COLO829 (cell line): Measurements from ENCODE around the gene ADARB2.
"Not testable (repeated sequence)": the region's sequence is repeated elsewhere in the genome, so short reads cannot be mapped to it uniquely, and the experiment has no call there.

Experiments used
- DNase-seq: peaks from one replicate; pipeline ENCODE4 v3.0.0; 2012; ENCODE audit warnings: low spot score

ADARB2 gene

DNA sequence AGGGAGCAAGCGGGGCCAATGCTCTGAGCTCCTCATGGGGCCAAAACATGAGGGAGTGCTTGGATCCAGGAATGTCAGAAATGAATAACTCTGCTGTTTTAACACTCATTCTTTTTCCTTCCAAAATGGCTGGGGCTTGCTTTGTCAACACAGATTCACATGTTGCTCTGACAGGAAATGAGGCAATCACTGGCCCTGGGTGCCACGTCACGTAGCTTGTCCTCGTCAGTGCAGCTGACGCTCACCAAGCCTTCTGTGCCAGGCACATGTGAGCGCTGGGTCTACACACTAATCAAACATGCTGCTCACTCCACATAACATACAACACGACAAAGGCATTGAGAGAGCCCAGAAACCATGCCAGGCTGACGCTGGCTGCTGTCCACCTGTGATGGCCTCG, 482.2 kb downstream of the ADARB2 start:
- no peak for DNase-seq

DNA sequence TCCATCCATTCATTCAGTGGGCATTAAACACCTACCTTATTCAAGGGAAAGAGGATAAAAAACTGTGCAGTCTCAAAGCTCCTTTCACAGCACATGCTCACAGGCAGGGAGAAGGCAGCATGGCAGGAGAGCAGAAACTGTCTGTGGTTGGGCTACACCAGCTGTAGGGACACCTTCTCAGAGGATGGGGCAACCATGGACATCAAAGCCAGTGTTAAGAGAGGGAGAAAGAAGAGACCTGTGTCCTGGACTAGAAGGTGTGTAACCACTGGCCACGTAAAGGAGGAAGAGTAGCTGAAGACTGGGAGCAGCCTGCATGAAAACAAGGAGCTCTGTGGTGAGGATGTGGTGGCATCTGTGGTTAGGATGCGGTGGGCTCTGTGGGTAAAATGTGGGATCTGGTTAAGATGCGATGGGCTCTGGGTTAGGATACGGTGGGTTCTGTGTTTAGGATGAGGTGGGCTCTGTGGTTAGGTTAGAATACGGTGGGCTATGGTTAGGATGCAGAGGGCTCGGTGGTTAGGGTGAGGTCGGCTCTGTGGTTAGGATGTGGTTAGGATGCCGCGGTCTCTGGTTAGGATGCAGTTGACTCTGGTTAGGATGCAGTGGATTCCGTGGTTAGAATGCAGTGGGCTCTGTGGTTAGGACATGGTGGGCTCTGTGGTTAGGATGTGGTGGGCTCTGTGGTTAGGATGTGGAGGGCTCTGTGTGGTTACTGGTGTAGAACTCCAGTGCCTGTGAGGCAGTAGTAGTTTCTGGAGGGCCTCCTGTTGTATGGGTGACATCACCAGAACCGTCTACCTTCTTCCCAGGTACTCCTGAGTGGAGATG, 483.6 kb downstream of the ADARB2 start:
- DNase-seq, result no peak

DNA sequence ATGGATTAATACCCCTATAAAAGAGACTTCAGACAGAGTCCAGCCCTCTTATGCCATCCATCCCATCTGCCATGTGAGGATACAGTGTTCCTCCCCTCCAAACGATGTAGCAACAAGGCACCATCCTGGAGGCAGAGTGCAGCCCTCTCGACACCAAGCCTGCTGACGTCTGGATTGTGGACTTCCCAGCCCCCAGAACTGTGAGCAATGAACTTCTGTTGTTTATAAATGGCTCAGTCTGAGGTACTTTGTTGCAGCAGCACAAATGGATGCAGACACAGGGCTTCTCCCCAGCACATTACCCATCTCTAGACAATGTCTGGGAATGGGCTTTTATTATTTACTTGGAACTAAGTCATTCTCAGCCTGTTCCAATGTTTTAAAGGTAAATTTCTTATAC, 485.6 kb downstream of the ADARB2 start:
- no peak for DNase-seq

DNA sequence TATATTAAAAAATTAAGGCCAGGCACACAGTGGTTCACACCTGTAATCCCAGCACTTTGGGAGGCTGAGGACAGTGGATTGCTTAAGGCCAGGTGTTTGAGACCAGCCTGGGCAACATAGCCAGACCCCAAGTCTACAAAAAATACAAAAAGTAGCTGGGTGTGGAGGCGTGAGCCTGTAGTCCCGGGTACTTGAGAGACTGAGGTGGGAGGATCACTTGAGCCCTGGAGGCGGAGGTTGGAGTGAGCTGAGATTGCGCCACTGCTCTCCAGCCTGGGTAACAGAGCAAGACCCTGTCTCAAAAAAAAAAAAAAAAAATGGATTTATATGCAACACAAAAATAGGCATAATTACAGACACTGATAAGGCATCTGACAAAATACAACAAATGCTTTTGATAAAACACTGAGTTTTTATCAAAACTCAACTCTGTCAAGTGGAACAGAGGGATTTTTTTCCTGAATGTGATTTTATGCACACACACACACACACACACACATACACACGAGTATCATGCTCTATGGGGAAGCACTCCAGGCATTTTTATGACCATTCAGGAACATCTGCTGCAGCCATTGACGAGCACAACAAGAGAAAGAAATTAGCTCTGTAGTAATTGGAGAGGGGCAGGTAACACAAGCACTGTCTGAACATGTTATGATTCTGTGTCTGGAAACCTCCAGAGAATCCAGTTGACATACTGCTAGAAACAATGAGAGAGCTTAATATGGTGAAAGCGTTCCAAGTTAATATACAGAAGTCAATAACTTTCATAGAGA, 488.0 kb downstream of the ADARB2 start:
- DNase-seq, result no peak

DNA sequence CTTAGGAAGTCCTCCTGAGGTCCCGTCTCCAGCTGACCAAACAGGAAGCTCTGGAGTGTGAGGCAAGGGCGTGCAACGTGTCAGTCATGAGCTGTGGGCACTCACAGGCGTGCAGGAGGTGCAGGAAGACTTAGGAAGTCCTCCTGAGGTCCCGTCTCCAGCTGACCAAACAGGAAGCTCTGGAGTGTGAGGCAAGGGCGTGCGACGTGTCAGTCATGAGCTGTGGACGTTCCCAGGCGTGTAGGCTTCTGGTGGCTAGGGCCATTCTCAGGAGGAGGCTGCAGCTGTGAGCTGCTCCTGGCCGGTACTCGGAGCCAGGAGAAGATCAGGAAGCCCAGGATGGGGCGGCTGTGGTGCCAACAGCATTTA, 489.1 kb downstream of the ADARB2 start:
- DNase-seq, result not testable (repeated sequence)

DNA sequence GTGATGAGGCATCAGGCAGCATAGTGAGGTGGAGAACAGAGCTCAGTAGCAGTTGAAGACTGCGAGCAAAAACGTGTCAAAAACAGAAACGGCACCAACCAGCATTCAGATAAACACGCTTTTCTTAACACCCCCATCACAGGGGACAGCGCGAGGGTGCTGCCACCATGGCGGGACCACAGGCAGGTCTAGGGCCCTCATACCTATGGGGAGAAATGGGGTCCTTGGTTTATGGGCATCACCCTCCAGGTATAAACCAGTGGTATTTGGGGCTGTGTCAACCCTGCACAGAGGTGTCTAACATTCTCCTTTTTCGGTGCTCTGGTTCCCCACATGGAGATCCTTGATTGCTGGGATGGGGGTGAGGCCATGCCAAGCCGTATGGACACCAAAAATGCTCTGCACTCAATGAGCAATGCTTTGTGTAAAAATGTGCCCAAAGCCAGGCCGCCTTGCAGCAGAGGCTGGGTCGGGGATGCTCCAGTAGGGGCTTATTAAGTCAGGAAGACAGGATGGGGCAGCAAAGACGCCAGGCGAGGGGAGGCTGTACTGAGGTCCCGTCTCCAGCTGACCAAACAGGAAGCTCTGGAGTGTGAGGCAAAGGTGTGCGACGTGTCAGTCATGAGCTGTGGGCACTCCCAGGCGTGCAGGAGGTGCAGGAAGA, 489.6 kb downstream of the ADARB2 start:
- DNase-seq, result no peak

DNA sequence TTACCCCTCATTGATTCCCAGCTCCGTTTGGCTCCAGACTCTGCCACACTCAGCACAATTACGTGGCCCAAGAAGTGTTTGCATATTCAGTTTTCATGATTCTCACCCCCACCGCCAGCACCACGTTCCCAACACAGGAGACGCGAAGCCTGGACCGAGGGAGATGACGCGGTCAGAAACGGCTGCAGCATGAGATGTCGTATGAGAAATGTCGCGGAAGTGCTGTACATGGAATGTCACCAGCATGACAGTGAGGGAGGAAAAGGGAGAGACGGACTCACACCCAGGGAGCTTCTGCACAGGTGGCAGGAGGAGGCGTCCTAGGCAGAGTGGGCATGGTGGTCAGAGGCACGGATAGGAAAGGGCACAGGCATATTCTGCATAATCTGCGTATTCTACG, 492.8 kb downstream of the ADARB2 start:
- no peak for DNase-seq

DNA sequence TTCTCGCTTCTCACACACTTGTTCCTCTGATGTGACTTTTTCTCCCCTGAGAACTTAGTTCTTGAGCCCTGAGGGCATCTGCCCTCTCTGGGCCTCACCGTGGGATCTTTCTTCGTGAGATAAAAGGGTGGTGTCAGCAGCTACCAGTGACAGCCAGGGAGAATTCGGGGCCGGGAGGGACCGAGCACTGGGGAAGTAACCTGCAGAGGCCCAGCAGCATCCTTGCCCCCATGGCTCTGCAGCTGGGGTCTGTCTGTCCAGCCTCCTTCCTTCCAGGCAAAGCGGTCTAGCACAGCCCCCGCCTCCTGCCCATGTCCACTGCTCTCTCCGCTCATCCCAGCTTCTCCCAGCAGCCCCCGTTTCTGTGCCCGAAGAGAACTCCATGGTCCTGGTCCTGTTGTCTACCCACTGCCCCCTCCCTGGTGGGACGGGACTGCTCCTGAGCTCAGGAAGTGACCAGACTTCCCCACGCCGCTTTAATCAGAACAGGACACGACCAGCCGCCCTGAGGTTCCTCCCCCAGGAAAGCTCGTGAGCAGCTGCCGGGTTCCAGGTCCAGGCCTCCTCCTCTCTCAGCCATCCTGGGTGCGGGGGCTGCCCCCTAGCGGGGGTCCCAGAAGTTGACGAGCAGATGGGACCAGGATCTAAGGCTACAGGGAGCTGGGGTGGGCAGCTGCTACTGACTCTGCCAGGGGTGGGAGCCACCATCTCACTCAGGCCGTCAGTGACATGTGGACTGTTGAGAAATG, 493.7 kb downstream of the ADARB2 start:
- no peak for DNase-seq

DNA sequence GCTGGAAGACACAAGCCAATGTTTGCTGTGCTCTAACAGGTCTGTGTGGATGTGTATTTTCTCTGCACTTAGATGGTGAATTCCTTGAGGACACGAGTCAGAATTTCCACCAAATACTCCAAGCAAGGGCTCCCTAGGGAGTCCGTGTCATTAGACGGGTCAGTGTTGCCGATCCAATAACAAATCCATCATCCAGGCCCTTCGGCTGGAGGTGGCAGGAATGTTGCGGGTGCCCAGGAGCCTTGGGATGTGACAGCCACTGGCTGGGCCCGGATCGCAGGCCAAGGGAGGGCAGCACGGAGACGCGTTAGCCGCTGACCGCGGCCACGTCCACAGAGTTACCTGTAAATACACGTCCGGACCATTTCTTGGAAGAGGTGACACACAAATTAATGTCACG, 494.4 kb downstream of the ADARB2 start:
- no peak for DNase-seq

DNA sequence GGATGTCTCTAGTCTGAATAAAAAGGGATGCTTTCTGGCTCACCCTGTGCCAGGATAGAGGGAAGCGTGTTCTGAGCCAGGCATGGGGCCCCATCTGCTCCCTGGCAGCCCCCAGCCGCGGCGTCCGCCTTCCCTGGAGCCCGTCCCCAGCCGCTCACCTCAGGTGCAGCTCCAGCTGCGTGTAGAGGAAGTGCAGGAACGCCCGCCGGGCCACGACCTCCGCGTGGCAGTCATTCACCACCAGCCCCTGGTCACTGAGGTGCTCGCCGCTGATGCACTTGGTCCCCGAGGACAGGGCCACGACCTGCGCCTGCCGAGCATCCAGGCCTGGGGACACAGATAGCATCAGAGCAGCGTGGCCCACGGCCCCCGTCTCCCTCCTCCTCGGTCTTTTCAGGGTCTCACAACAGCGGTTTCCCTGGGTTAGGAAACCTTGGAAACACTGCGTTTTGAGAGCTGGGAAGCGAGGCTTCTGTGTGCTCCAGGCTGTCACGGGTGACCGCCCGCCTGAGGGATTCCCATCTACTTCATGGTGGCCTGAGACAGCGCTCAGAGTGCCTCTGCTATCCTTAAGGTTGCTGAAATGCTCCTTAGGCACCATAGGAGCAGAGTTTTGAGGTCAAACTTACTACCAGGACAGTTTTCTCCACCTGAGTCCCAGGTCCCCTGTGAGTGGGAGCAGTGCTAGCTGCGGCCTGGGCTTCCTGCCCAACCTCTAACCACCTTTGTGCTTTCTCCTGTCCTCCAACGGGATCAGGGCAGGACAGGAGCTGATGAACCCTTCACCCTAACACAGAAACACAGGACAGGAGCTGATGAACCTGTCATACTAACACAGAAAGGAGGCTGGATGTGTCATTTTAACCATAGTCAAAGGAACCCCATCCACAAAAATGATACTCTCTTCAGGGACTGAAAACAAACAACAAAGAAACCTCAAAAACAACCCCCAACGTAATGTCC, 495.1 kb downstream of the ADARB2 start:
- no peak for DNase-seq

DNA sequence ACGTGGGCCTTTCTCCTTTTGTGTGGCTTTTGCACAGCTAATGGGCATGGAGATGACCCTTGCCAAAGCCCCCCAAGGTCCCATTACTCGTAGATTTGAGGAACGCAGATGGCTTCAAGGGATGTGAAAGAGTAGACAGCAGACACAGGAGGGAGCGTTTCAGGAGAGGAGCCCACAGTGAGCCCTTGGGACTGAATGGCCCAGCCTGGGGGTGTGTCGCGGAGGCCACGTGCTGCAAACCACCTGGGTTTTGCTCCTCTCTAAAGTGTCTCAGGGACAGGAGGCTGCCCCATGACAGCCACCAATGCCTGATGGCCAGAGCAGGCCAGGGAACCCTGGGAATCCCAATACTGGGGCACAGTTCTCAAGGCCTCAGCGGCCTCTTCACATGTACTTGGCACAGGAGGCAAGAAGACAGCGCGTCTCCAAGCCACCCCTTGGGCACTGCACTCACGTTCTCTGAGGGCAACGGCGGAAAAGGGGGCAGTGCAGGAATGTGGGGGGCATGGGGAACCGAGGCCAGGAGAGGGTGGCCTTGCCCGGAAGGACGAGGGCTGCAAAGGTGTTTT, 495.9 kb downstream of the ADARB2 start:
- DNase-seq, result no peak

DNA sequence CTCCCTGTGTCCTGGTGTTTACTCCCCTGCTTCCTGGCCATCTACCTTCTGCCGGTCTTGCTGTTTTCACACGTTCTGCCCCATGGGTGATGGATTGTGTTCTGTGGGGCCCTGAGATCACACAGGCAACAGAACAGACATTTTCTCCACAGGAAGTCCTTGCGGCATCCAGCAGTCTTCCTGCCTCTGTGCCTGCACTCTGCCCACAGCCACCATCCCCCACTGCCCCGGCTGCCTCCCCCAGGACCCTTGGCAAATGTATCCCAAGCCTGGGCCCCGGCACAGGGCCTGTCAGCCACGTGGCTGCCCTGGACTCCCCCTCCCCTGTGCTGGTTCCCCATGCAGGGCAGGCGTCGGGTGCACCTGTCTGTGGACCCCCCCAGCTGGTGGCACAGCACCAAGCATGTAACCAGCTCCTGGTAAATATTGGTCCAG, 497.0 kb downstream of the ADARB2 start:
- no peak for DNase-seq

DNA sequence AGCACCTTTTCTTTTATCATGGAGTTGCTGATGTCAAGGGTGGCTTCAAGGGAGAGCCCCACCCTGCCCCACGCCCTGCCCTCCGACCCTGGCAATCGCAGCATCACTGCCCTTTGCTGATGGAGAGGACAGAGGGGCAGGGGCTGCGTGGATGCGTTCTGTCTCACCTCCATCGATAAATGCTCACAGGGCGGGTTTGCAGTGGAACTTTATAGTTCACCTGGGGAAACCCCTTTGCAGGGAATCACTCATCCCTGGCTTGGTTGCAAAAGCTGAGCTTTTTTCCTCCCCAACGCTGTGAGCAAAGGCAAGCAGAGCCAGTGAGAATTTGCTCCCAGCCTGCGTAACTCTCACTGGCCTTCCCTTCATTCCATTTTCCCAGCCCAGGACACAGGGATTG, 504.3 kb downstream of the ADARB2 start:
- DNase-seq, result no peak

DNA sequence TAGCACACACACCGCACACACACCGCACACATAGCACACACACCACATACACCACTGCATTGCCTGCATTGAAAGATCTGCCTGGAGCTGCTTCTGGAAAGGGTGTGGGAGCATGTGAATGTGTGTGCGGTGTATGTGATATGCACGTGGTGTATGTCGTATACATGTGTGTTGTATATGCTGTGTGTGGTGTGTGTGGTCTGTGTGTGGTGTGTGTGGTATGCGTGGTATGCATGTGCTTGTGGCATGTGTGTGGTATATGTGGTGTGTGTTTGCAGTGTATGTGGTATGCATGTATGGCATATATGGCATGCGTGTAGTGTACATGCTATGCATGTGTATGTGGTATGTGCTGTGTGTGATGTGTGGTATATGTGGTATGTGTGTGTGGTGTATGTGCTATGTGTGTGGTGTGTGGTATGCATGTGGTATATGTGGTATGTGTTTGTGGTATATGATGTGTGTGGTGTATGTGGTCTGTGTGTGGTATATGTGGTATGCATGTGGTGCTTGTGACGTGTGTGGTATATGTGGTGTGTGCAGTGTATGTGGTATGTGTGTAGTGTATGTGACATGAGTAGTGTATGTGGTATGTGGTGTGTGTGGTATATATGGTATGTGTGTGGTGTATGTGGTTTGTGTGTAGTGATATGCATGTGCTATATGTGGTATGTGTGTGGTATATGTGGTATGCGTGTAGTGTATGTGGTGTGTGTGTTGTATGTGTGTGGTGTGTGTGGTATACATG, 505.0 kb downstream of the ADARB2 start:
- DNase-seq, result no peak

DNA sequence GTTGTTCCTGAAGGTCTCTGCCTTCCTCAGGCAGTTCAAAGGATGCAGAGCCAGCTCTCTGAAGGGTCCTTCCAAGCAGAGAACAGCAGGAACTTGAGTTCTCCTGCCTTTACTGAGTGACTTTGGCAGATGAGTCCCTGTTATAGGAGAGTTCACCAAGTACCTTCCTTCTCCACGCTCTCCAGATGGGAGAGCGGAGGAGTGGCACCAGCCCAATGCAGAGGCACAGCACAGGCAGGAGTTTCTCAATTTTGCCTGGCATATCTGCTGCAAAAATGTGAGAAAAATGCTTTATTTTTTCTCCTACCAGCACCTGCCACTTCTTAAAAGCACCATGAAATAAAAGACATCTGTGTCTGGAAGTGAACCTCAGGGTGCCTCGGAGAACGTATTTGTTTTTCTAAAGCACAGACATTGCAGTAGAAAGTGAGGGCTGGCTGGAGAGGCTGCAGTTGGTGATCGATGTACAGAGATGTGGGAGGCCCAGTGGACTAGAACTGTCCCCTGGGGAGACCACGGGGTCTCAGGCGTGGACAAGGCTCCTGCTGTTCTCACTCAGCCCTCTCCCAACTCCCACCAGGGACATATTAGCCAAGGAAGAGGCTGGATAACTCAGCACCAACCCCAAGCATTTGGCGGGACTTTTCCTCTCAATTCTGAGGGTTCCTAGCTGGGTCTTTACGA, 506.6 kb downstream of the ADARB2 start:
- DNase-seq, result no peak

DNA sequence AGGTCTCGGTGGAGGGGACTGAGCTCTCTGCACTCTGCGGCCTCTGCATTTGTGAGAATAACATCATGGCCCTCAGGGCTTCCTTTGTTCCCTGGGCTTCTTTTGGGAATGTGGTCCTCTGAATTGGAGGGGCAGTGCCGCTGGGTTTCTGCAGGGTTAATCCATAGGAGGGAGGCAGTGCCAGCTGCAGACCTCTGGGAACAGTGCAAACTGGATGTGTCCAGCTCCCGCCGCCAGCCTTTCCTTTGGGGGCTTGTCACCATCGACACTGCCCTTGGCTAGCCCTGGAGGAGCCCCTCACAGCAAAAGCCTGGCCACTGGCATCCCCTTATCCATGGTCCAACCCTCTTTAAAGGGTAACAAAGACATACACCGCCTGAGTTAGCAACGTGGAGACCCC, 507.2 kb downstream of the ADARB2 start:
- DNase-seq, result no peak

DNA sequence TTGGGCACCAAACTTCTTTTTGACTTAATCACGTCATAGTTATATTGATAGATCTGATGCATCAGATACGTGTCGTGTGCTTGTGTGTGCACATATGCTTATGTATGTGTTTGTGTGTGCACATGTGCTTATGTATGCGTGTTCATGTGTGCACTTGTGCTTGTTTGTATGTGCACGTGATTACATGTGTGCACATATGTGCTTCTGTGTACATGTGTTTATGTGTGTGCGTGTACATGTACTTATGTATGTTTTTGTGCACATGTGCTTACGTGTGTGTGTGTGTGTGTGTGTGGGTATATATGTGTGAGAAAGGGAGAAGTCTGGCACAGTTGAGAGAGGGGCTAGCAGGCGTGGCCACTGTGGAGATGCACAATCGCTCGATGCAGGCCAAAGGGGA, 507.8 kb downstream of the ADARB2 start:
- no peak for DNase-seq

DNA sequence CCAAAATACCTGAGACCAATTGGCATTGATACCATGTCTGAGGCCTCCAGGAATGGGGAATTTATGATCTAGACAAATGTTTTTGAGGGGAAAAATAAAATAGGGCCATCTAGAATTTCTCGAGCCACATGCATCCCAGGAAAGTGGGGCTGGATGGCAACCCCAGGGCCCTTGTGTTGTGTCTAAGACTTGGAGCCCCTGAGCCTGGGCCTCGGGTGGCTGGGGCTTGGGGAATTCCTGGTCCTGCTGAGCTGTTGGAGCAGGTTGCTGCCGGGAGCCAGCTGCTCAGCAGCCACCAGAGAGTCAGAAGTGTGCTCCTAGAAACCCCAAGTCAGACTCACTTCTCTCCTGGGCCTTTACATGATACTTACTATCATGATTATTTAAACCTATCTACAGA, 508.2 kb downstream of the ADARB2 start:
- no peak for DNase-seq

DNA sequence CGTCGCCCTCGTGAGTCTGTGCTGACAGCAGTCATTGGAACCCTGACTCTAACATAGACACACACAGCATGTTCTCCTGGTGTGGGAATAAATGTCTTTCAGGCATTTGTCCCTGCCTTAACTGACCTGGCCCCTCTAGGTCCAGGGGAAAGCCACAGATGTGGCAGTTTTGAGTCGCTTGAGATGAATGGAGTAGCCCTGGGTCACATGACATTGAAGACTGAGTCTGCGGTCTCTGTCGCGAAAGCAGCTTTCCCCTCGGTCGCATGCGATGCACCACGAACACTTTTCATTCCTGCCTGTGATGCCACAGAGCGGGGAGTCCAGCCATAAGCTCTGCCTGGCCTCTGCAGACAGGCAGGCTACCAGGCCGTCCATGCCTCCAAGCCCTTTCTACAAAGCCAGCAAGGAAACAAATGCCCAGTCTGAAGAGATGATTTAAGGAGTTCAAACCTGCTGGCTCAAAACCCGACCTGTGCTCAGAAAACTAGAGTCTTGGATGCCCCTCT, 508.8 kb downstream of the ADARB2 start:
- DNase-seq, result no peak
